GM18951 (cell line): ENCODE results near the gene PRSS27.

Source experiments
- POLR2A ChIP-seq: IDR thresholded peaks from 4 replicates; pipeline ENCODE4 v1.6.1; 2011; ENCODE audit warnings: mild to moderate bottlenecking; ENCODE audit not compliant: insufficient read length, insufficient read depth; ENCODE audit errors: extremely low read depth
- in situ Hi-C: fragments of 300-500 bp; cut with MboI; formaldehyde crosslinking; loops from one replicate; pipeline ENCODE4 v1.12.0; 2022; ENCODE audit warnings: low sequenced_read_pairs, mixed read lengths, inconsistent platforms; ENCODE audit not compliant: unreplicated experiment

The PRSS27 gene

GRCh38 chr16:2713523-2713922 is 6.5 kb downstream of the PRSS27 start:
- in situ Hi-C loops: no loop called here
- TF ChIP-seq POLR2A: no peak

- in situ Hi-C loops: no loop called here
- no peak for TF ChIP-seq POLR2A
Observed at GRCh38 chr16:2712546-2712945, 7.5 kb downstream of the PRSS27 start.

GRCh38 chr16:2712063-2712441 is 8.0 kb downstream of the PRSS27 start:
- in situ Hi-C loops: no loop called here
- no peak for TF ChIP-seq POLR2A

- TF ChIP-seq POLR2A: no peak
- in situ Hi-C loops: no loop called here
Observed at GRCh38 chr16:2711370-2712062, 8.5 kb downstream of the PRSS27 start.

GRCh38 chr16:2710711-2711231 is 9.3 kb downstream of the PRSS27 start:
- in situ Hi-C loops: no loop called here
- TF ChIP-seq POLR2A: no peak

- in situ Hi-C loops: no loop called here
Observed at GRCh38 chr16:2710021-2710710, 9.9 kb downstream of the PRSS27 start.

GRCh38 chr16:2709588-2709984 is 10.4 kb downstream of the PRSS27 start:
- in situ Hi-C loops: no loop called here
- no peak for TF ChIP-seq POLR2A

More at GRCh38 chr16:2710021-2710710, 9.9 kb downstream of the PRSS27 start:
- no peak for TF ChIP-seq POLR2A

GRCh38 chr16:2708955-2709587 is 11.0 kb downstream of the PRSS27 start:
- in situ Hi-C loops: no loop called here
- no peak for TF ChIP-seq POLR2A

- in situ Hi-C loops: no loop called here
- no peak for TF ChIP-seq POLR2A
Observed at GRCh38 chr16:2708290-2708639, 11.8 kb downstream of the PRSS27 start.

- TF ChIP-seq POLR2A: no peak
- in situ Hi-C loops: no loop called here
Observed at GRCh38 chr16:2707368-2708289, 12.4 kb downstream of the PRSS27 start.

GRCh38 chr16:2706611-2707311 is 13.3 kb downstream of the PRSS27 start:
- no peak for TF ChIP-seq POLR2A
- in situ Hi-C loops: no loop called here

- no peak for TF ChIP-seq POLR2A
- in situ Hi-C loops: no loop called here
Observed at GRCh38 chr16:2706085-2706484, 13.9 kb downstream of the PRSS27 start.
